ENCODE results near the gene DAP3.
"Not testable (repeated sequence)": the region's sequence is repeated elsewhere in the genome, so short reads cannot be mapped to it uniquely, and the experiment has no call there.

Gene DAP3

DNA sequence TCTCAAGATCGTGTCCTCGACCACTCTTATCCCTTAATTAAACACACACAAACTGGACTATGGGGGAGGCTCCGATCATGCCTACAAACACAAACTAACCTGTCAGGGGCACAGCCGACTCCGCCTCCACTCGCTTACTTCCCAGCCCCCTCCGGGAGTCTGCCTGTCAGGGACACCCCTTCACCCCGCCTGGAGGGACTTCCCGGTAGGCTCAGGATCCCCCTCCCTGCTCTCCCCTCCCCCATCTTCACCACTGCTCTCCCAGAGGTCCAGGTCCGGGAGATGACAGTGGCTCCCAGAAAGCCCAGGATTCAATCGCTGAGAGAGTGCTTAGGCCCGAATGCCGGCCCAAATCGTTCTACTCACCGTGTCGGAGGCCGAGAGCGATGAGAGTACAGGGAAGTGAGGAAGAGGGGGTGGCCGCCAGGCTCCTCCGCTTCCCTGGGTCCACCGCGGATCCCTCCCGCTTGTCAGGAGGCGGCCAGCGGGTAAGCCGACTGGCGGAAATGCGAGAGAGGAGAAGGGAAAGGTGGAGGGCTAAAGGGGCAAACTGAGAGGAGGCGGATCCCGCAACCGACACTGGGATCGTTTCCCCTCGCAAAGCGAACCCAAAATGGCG lies 1.1 kb upstream of the DAP3 start:
- not testable (repeated sequence) for DNase-seq

DNA sequence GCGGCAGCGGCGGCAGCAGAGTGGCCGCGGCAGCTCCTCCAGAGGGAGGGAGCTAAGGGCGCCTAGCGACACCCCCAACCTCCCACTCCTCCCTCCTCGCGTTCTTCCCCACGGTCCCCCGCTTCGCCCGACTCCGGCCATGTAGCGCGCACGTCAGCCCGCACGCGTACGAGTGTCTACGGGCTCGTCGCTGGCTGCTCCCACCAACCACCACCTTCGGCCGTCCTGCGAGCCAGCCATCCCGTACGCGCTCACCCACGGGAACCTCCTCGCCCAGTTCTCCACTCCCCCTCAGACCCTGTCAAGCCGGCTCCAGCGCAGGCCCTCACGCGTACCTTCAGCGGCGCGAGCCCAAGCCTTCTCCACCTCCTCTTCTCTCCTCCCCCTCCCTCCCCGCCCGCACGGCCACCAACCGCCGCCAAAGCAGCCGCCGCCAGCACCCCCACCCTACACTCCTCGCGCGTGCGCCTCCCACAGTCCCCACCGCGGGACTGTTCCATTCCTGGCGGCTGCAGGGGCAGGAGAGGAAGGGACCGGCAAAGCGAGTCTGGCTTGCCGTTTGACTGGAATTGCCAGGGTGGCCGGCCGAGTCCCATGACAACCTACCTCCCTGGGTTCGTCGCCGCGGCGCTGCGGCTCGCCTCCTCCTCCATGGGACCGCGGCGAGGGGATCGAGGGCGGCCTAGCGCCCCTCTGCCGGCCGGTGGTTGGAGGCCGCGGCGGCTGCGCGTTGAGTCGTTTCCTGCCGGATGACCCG lies 389 bp upstream of the DAP3 start, which contains the start of gene YY1AP1:
TSS of gene YY1AP1 (minus strand) at position 451 of the 757 bp plus-strand sequence. CDS start 8,338 bp downstream, outside the sequence.
- DNase-seq: peak; percentile 61

DNA sequence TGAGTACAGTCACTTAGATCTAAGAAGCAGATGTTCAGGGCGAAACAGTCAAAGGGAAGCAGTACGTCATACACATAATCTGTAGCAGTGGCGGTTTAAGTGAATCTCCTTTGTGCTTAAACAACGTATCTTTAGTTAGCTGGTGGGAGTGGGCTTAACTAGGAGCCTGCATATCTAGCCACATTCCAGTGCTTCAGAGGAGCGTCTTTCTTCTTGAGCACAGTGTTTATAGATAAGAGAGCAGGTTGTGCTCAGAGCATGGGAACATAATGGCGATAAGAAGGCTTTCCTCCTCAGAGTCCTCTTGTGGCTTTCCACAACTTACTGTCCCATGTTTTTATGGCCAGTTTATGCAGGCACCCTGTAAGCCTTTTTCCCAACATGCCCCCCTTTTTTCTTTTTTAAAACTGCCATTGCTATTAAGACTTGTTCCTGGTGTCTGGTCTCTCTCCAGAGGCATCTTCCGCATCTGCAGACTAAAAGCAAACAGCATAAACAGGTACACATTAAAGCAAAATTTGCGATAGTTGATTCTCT lies 3.2 kb downstream of the DAP3 start:
- no peak for DNase-seq

DNA sequence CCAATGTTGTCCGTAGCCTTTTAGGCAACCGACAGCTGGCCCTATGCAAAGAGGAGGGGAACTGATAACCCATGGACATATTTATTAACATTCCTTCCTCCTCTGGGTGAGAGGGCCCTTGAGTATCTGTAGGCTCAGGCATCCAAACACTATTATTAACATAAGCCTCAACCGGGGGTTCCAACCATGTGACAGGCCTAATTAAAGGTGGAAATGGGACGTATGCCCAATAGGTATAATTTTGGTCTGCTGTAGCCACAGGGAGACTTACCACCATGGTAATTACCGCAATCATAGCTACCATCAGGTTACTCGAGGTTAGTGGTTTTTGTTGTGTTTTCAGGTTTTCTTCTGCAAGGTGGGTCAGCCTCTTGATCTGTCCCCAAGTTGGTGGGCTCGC lies 5.3 kb downstream of the DAP3 start:
- DNase-seq: peak; percentile 69

DNA sequence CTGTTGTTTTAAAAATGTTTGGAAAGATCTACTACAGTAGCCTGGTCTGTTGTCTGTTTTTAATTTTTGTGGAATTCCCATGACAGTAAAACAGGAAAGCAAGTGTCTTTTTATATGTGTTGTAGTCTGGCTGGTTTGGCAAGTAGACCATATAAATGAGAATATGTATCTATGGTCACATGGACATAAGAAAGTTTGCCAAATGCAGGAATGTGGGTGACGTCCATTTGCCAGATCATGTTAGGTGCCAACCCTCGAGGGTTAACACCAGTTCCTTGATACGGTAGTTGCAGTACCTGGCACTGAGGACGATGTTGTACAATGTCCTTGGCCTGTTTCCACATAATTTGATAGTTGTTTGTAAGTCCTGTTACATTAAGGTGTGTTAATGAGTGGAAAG lies 6.2 kb downstream of the DAP3 start:
- no peak for DNase-seq

DNA sequence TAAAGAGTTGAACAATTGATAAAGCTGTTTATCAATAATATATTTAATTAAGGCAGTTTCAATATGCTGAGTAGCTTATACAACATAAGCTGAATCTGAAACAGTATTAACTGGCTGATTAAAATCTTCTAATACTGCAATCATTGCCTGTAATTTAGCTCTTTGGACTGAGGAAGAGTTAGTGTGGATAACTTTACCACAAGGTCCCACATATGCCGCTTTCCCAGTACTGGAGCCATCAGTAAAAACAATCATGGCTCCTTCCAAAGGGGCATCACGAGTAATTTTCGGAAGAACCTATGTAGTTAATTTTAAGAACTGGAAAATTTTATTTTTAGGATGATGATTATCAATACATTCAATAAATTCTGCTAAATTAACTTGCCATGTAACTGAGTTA lies 6.7 kb downstream of the DAP3 start:
- DNase-seq: no peak

DNA sequence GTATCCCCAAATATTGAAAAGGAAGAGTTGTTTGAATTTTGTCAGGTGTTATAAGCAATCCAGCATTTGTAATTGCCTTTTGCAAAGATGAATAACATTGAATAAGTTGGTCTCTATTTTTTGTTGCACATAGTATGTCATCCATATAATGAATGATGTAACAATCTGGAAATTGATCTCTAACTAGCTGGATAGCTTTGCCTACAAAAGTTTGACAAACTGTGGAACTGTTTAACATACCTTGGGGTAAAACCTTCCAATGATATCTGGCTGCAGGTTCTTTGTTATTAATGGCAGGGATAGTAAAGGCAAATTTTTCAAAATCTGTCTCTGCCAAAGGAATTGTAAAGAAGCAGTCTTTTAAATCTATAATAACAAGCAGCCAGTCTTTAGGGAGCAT lies 7.6 kb downstream of the DAP3 start:
- DNase-seq: no peak

DNA sequence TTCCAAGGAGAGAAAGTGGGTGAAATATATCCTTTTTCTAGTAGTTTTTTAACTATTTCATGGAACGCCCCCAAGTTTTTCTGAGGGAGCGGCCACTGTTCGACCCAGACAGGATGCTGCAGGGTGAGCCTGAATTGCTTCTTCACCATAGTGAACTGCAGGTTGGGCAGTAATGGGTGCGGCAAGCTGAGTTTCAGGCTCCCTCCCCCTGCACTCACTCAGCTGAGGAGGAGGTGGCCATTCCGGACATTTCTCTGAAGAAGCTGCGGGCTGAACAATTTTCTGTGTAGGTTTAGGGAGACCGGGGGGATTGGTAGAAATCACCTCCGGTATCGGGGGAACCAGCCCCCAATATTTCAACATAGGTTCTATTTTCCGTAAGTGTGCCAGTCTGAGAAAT lies 8.2 kb downstream of the DAP3 start:
- DNase-seq: no peak

DNA sequence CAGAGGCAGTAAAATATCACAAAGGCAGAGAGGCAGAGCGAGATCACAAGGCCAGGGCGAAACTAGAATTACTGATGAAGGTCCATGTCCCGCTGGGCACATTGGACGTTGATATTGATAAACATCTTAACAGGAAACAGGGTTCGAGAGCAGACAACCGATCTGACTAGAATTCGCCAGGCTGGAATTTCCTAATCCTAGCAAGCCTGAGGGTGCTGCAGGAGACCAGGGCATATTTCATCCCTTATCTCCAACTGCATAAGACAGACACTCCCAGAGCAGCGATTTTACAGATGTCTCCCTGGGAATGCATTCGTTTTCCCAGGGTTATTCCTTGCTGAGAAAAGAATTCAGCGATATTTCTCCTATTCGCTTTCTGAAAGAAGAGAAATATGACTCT lies 8.7 kb downstream of the DAP3 start:
- not testable (repeated sequence) for DNase-seq

DNA sequence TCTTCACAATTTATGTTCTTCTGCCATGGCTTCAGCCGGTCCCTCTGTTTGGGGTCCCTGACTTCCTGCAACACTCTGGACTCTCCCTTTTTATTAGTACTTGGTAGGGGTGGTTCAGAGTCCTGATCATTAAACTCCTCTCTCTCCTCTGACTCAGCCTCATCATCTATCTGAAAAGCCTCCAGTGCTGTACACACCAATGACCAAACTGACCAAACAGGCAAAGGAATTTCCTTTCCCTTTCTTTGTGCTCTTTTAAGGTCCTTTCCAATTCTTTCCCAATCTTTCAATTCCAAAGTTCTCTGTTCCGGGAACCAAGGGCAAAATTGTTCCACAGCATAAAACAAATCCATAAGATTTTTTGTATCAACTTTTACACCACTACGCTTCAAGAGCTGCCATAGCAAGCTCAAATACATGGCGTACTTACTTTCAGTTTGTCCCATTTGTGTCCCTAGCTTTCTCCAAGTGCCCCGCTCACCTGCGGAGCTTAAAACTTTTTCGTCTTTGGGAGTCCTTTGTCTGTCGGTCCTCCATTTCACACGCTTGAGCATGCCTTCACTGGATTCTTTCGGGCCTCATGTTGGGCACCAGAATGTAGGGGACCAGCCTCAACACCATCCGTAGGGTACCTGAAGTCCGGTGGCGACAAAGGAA lies 9.6 kb downstream of the DAP3 start:
- no peak for DNase-seq

DNA sequence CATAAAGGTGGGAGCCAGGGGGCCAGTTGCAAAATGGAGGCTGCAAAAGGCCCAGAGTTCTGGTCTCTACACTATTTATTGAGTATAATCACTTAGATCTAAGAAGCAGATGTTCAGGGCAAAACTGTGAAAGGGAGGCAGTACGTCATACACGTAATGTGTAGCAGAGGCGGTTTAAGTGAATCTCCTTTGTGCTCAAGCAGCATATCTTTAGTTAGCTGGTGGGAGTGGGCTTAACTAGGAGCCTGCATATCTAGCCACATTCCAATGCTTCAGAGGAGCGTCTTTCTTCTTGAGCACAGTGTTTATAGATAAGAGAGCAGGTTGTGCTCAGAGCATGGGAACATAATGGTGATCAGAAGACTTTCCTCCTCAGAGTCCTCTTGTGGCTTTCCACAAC lies 10.2 kb downstream of the DAP3 start:
- DNase-seq: not testable (repeated sequence)

DNA sequence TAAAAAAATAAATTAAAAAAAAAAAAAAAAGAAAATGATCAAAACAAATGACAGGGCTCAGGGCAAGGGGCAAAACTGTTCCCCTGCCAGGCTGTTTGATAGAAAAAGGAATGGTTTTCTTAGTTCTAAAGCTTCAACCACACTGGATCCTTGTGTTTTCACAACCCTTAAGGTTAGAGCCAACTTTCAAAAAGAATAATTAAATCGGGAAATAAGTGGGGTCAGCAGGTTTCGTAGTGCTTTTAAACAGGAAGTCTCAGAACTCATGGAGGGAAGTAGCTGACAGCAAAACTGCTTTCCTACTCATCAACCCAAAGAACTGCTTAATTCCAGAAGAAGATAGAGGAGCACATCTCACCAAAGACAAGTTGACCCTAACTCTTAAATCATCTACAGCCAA lies 12.8 kb downstream of the DAP3 start:
- not testable (repeated sequence) for DNase-seq

DNA sequence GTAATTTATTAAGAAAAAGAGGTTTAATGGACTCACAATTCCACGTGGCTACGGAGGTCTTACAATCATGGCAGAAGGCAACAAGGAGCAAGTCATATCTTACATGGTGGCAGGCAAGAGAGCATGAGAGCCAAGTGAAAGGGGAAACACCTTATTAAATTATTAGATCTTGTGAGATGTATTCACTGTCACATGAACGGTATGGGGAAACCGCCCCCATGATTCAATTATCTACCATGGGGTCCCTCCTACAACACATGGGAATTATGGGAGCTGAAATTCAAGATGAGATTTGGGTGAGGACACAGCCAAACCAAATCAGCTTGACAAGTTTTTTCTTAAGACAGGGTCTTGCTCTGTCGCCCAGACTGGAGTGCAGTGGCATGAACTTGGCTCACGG lies 14.3 kb downstream of the DAP3 start:
- DNase-seq: no peak

DNA sequence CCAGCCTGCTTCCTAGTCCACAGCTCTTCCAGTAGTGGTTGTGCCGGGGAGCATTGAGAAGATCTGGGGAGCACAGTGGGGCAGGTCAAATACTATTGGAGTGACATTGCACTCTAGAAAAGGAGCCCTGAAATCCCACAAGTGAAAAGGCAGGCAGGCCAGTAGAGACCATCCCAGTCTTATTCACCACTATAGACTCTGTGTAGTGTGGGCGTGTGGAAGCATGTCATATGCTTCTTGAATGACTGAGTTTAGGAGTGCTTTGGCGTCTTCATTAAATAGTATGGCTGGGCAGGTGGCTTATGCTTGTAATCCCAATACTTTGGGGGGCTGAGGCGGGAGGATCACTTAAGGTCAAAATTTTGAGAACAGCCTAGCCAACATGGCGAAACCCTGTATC lies 15.5 kb downstream of the DAP3 start:
- not testable (repeated sequence) for DNase-seq

DNA sequence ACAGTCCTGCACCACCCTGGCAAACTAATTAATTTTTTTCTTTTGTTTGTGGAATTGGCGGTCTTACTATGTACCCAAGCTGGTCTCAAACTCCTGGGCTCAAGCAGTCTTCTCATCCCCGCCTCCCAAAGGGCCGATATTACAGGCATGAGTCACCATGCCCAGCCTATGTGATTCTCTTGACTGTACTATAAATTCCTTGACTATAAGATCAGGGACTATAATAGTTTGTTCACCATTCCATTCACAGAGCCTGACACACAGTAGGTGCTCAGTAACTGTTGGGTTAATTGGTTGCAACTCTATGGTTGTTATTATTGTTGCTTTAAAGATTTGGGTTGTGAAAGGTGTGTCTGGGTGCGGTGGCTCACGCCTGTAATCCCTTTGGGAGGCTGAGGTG lies 17.2 kb downstream of the DAP3 start:
- no peak for DNase-seq

DNA sequence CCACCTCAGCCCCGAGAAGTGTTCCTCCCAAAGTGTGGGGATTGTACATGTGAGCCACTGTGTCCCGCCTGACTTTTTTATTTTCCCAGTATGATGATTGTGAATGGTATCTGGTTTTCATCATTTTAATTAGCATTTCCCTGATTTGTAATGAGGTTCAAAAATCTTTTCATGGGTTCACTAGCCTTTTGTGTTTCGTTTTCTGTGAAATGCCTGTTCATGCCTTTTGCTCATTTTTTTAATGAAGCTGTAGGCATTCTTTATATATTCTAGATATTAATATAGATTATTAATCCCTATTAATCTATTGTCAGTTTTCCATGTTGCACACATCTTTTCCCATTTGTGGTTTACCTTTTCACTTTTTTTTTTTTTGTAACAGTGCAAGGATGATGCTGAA lies 20.5 kb downstream of the DAP3 start:
- no peak for DNase-seq

DNA sequence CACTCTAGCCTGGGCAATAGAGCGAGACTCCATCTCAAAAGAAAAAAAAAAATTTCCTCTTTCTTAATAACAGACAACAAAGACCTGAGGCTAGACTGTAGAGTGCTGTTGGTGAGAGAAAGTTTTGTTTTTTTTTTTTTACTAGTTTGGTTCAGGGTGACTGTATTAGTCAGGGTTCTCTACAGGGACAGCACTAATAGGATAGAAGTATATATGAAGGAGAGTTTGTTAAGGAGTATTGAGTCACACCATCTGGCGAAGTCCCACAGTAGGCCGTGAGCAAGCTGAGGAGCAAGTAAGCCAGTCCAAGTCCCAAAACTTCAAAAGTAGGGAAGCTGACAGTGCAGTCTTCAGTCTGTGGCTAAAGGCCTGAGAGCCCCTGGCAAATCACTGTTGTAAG lies 22.6 kb downstream of the DAP3 start:
- not testable (repeated sequence) for DNase-seq

DNA sequence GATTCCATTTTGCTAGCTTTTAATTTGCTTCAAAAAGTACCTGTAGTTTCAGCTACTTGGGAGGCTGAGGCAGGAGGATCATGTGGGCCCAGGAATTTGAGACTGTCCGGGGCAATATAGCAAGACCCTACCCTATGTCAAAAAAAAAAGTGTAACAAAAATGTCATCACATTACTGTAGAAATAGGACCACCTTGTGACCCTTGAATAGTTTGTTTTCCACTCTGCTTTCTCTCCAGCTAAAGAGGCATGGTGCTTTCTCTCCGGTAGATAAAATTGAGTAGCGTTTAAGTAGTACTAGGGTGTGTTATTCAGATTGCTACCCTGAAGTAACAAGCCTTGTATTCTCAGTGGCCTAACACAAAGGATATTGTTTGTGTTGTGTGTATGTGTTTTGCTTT lies 23.7 kb downstream of the DAP3 start:
- DNase-seq: not testable (repeated sequence)

DNA sequence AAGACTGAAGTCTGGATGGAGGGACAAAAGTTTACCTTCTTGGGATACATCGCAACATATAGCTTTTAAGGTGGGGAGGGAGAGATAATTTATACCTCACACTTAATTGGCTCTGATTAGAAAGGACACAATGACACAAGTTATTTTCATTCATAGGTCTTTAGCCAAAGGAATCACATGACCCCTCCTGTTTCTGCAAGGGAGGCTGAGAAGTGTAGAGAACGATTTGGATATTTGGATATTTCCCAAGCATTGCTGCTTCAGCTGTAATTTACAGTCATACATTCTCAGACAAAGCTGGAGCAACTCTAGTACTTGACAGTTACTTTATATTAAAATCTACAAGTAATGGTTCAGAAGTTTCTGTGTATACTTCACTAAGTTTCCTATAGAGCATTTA lies 24.2 kb downstream of the DAP3 start:
- DNase-seq: no peak

DNA sequence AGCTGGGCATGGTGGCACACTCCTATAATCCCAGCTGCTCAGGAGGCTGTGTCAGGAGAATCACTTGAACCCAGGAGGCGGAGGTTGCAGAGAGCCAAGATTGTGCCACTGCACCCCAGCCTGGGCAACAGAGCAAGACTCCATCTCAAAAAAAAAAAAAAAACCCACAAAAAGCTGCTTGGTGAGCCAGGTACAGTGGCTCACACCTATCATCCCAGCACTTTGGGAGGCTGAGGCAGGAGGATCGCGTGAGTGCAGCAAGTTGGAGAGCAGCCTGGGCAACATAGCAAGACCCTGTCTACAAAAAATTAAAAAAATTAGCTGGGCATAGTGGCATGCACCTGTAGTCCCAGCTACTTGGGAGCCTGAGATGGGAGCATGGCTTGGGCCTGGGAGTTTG lies 26.2 kb downstream of the DAP3 start:
- not testable (repeated sequence) for DNase-seq

DNA sequence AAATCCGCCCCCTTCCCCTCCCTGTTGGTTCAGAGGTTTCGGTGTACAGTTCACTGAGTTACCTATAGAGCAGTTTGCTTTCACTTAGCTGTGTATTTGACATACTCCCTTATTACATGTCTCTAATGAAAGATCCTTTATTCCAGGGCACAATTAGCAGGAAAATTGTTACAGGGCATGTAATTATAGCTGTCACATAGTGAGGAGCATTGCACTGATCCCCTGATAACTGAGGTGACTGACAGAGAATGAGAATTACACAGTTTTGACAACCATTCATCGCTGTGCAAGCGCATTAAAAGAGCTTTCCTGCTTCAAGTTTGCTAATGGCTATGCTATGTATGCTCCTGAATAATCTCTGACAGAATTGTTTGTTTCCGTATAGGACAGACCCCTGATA lies 26.9 kb downstream of the DAP3 start:
- DNase-seq: peak; percentile 15

DNA sequence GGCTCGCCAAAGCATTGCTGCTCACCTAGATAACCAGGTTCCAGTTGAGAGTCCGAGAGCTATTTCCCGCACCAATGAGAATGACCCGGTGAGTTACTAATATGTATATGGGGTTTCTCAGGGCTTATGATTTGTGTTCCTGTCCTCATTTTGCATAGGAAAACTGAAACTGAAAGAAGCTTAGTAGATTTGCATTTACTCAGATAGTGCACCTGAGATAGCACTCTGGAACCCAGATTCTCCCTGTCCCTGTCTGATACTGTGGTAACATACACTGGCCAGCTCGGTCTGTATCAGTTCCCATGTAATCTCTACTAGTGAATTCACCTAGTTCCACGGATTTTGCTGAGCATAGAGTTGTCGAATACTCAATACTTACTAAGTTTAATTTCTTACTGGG lies 28.1 kb downstream of the DAP3 start:
- DNase-seq: no peak

DNA sequence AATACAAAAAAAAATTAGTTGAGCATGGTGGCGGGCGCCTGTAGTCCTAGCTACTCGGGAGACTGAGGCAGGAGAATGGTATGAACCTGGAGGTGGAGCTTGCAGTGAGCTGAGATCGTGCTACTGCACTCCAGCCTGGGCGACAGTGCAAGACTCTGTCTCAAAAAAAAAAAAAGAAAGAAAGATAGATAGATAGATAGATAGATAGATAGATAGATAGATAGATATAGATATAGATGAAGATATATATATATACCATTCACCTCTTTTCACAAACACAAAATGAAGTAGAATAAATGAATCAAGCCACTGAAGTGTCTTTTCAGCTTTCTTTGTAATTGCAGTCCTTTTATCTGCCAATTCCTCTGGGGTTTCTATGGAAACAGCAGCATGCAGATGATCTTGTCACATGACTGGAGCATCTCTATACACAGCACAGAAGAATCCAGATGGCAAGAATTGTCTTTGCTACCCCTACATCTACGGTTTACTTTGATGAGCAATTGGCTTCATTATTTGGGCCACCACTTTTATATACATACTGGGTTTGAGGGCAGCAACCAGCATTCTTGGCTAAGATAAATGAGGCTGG lies 29.7 kb downstream of the DAP3 start:
- DNase-seq: not testable (repeated sequence)

DNA sequence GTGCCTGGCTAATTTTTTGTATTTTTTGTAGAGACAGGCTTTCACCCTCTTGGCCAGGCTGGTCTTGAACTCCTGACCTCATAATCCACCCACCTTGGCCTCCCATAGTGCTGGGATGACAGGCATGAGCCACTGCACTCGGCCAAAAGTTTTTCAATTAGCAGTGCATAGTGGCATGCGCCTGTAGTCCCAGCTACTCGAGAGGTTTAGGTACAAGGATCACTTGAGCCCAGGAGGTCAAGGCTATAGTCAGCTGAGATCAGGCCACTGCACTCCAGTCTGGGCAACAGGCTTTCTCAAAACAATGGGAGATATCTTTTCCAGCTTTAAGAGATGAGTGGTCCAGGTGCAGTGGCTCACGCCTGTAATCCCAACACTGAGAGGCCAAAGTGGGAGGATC lies 30.8 kb downstream of the DAP3 start:
- no peak for DNase-seq
